Muscle of leg (tissue), 11 donors: ENCODE data around the gene PC. TPM values are rescaled to one million over a fixed set of nuclear protein-coding genes. Genes with fewer than 3 reads are reported as not detected.
A peak's percentile ranks its signal among the peaks of the same experiment; 100 is the strongest.
"Not testable (repeated sequence)": the region's sequence is repeated elsewhere in the genome, so short reads cannot be mapped to it uniquely, and the experiment has no call there.

Experiments used
- DNase-seq: peaks from one replicate; pipeline ENCODE4 v3.0.0; 2013
- H3K27ac ChIP-seq: one replicate; pipeline ENCODE4 v1.5.1; 2013; ENCODE audit warnings: mild to moderate bottlenecking, low read length, control low read depth
- H3K27me3 ChIP-seq: one replicate; pipeline ENCODE4 v1.6.1; 2013; ENCODE audit warnings: low read length; ENCODE audit not compliant: control insufficient read depth, insufficient read depth
- H3K36me3 ChIP-seq: one replicate; pipeline ENCODE4 v1.6.1; 2013; ENCODE audit warnings: low read length; ENCODE audit not compliant: control insufficient read depth, insufficient read depth
- H3K4me1 ChIP-seq: one replicate; pipeline ENCODE4 v1.6.1; 2013; ENCODE audit warnings: low read length; ENCODE audit not compliant: control insufficient read depth, insufficient read depth
- H3K4me3 ChIP-seq: one replicate; pipeline ENCODE4 v1.5.1; 2013; ENCODE audit warnings: low read length, control low read depth
- H3K9me3 ChIP-seq: replicated peaks from 2 replicates; pipeline ENCODE4 v1.6.1; 2013; ENCODE audit warnings: low read depth, low read length; ENCODE audit not compliant: control insufficient read depth
- WGBS: methylation state at CpG from one replicate; pipeline ENCODE4 v1.1.5; 2013; ENCODE audit warnings: missing lambda C conversion rate; ENCODE audit not compliant: insufficient coverage; 5-methylcytosine and 5-hydroxymethylcytosine counted together
- polyA plus RNA-seq, 8 donors: library from polyadenylated mRNA; unstranded; fragments of 120-200 nt; gene quantifications; one replicate each; pipeline versions ENCODE4 v1.2.1 to v1.2.3, GENCODE V29; 2013; ENCODE audit warnings: inconsistent platforms in 1 of 8, low replicate concordance in 1 of 8; ENCODE audit not compliant: insufficient read length in 8 of 8, insufficient read depth in 1 of 8
- total RNA-seq: library from RNA; stranded (reverse); fragments of 120-200 nt; gene quantifications from one replicate; pipeline ENCODE4 v1.2.4, GENCODE V29; 2013

PC gene
- total and polyA plus RNA-seq, 9 donors: 10.0 to 30.9 (median 18.8) TPM

DNA sequence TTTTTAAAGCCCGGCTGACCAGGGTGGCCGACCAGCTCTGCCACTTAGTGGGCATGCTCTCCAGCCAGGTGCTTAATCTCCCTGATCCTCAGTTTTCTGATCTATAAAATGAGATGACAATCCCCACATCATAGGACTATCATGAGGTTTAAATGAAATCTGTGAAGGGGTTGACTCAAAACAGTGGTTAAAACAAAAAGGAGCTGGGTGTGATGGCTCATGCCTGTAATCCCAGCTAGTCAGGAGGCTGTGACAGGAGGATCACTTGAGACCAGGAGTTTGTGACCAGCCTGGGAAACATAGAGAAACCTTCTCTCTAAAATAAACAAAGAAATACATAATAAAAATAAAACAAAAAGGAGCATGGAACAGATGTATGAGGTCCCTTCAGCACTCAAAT, 13.3 kb upstream of the PC start:
- DNase-seq: no peak
- WGBS: no CpG with 5 or more reads among the region's 2 CpGs
- no peaks in the 10 kb centered on the region for H3K36me3 ChIP-seq
- peaks cover 2% of the 10 kb centered on the region for H3K27me3 ChIP-seq
- no peak overlapping the region for H3K27ac ChIP-seq
- H3K4me3 ChIP-seq: no peak overlapping the region
- peaks cover 6% of the 10 kb centered on the region for H3K4me1 ChIP-seq
- H3K9me3 ChIP-seq: no peaks in the 10 kb centered on the region

DNA sequence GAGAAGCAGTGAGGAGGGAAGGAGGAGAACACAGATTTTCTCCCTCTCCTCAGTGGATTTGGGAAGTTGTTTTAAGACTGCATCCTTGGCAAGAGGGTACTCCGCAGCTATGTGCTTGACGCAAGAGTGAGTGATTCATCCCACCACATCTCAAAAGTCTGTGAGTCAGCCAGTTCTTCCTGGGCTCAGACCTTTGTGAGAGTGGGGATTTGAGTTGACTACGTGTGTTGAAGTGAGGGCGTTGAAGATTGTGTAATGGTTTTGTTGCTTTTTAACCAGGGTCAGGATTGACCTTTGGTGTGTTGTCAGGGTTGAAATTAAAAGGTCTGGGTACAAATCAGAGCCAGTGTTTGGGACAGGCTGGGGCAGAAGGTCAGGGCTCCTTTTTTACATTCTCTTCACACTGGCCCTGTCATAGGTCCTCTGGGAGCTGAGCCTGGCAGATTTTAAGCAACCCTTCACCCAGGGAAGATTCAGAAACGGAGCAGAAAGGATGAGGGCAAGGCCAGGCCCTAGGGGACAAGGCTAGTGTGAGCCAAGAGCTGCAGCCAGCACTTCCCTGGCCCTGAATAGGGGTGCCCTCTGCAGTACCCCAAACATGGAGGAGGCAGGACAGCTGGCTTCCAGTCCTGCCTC, 12.7 kb upstream of the PC start:
- no peak overlapping the region for H3K4me3 ChIP-seq

DNA sequence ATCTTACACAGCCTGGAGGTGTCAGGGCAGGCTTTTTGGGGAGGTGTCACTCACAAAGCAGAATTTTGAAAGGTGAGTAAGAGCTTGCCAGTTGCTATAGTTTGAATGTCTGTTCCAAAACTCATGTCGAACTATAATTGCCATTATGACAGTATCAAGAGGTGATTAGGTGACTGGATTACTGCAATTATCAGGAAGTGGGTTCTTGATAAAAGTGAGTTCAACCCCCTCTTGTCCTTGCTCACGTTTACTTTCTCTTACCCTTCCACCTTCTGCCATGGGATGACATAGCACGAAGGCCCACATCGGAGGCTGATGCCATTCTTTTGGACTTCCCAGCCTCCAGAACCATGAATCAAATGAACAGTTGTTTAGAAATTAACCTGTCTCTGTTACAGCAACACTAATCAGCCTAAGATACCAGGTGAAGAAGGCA, 12.2 kb upstream of the PC start:
- Histone ChIP-seq H3K27ac (no peak overlapping the region), H3K36me3 (no peaks in the 10 kb centered on the region), H3K27me3 (peaks cover under 1% of the 10 kb centered on the region), H3K4me3 (no peak overlapping the region), H3K9me3 (no peaks in the 10 kb centered on the region), H3K4me1 (peaks cover 6% of the 10 kb centered on the region)
- no CpG with 5 or more reads among the region's 4 CpGs for WGBS
- DNase-seq: no peak

More for the DNA sequence above, 12.7 kb upstream of the PC start:
- Histone ChIP-seq H3K4me1 (peaks cover 6% of the 10 kb centered on the region), H3K36me3 (no peaks in the 10 kb centered on the region), H3K9me3 (no peaks in the 10 kb centered on the region), H3K27ac (no peak overlapping the region), H3K27me3 (peaks cover 2% of the 10 kb centered on the region)
- 85% methylated on average over 2 of the region's 5 CpGs for WGBS
- DNase-seq: no peak

DNA sequence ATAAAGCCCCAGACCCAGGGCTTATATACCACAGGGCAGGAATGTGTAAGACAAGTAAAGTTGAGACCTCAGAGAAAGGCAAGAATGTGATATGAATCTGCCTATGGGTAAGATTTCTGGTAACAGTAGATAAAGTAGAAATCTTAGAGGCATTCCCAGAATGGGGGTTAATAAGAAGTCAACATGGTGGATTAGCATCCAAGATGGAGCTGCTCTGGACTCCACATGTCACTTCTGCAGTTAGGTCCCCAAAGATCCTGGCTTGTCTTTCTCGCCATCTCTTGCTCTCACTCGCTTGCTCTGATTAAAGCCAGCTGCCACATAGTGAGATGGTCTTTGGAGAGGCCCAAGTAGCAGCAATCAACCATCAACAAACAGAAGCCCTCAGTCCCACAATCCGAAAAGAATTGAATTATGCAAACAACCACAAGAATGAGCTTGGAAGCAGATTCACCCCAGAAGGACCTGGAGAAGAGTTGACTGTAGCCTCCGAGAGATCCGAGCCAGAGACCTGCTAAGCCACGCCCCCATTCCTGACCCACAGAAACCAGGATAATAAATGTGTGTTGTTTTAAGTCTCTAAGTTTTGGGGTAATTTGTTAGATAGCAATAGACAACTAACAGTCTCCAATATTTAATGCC, 11.5 kb upstream of the PC start:
- Histone ChIP-seq H3K36me3 (no peaks in the 10 kb centered on the region), H3K4me3 (no peak overlapping the region), H3K27me3 (no peaks in the 10 kb centered on the region), H3K27ac (no peak overlapping the region), H3K4me1 (peaks cover 9% of the 10 kb centered on the region), H3K9me3 (no peaks in the 10 kb centered on the region)
- 70% methylated on average over 2 of the region's 6 CpGs for WGBS
- no peak for DNase-seq

DNA sequence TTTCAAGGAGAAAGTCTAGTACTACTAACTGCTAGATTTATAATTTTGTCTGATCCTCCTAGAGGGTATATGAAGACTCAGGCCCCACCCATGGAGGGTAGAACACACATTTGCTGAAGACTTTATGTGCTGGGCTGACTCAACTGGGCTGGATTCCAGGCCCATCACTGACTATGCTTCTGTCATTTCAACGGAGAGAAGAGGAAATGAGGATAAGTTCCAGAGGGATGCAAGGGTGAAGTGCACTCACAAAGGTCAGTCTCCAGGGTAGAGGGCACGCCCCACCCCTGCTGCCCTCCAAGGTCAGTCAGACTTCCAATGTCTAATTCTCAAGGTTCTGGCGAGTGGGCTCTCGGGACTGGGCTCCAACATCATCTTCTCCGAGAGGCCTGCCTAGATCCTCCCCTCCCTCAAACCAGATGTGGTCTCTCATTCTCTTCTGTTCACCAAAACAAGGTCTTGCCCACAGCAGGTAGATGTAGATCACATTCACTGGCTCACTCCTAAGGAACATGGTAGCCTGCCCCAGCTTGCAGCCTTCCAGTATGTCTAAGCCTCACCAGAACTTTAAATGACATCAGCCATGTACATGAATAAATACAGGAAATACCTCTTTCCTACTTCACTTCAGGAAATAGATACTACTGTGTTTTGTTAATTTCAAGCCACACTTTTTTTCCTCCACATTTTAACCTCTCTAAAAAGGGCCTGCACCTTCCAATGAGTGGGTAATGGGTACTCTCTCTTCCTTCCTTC, 9.7 kb upstream of the PC start:
- no peaks in the 10 kb centered on the region for H3K36me3 ChIP-seq
- H3K4me1 ChIP-seq: peaks cover 10% of the 10 kb centered on the region
- peak; percentile 29 for DNase-seq
- peak overlapping the region; percentile 59 for H3K27ac ChIP-seq
- H3K27me3 ChIP-seq: no peaks in the 10 kb centered on the region
- no peak overlapping the region for H3K4me3 ChIP-seq
- WGBS: 64% methylated on average over 5 of the region's 5 CpGs
- no peaks in the 10 kb centered on the region for H3K9me3 ChIP-seq

DNA sequence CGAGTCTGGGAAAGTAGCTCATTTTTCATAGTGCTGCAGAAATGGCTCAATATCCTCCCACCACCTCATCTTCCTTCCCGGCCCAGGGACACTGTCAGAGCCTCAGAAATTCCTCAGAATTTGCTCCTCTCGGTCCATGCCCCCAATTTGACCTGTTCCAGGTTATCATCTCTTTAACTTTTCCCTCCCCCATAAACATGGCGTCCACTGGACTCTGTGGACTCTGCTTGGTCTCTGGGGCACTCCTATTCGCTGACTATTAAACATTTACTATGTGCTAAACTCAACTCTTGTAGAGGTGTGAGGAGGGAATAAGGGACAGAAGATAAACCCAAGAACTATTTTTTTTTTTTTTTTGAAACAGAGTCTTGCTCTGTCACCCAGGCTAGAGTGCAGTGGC, 8.2 kb upstream of the PC start:
- H3K4me1 ChIP-seq: peaks cover 10% of the 10 kb centered on the region
- 58% methylated on average over 3 of the region's 5 CpGs for WGBS
- no peak overlapping the region for H3K4me3 ChIP-seq
- H3K36me3 ChIP-seq: no peaks in the 10 kb centered on the region
- DNase-seq: no peak
- H3K27me3 ChIP-seq: no peaks in the 10 kb centered on the region
- no peaks in the 10 kb centered on the region for H3K9me3 ChIP-seq
- no peak overlapping the region for H3K27ac ChIP-seq

DNA sequence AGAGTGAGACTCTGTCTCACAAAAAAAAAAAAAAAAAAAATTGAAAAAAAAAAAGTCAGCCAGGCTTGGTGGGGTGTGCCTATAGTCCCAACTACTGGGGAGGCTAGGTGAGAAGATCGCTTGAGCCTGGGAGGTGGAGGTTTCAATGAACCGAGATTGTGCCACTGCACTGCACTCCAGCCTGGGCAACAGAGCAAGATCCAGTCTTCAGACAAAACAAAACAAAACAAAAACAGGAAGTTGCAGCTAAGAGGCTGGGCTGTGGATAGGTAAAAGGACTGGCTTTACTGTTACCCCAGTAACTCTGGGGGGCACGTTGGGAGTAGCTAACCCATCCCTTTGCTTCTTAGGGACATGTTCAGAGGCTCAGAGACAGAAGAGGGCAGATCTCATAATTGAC, 6.3 kb upstream of the PC start:
- no peak for DNase-seq
- WGBS: 100% methylated on average over 1 of the region's 3 CpGs
- peaks cover 10% of the 10 kb centered on the region for H3K4me1 ChIP-seq

DNA sequence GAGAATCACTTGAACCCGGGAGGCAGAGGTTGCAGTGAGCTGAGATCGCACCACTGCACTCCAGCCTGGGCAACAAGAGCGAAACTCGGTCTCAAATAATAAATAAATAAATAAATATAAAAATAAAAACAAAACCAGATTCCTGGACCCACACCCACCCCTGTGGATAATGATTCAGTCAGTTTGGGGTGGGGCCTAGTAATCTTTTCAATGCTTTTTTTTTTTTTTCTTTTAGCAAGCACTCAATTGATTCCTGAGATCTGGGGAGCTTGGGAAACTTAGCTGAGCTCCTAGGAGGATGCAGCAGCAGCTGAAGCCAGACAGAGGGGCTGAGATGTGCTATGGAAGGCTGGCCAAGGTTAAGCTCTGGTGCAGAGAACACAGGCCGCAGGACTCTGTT, 4.6 kb upstream of the PC start:
- Histone ChIP-seq H3K36me3 (no peaks in the 10 kb centered on the region), H3K4me1 (peaks cover 16% of the 10 kb centered on the region), H3K9me3 (no peaks in the 10 kb centered on the region), H3K27ac (no peak overlapping the region), H3K27me3 (no peaks in the 10 kb centered on the region), H3K4me3 (no peak overlapping the region)
- DNase-seq: no peak
- 71% methylated on average over 1 of the region's 5 CpGs for WGBS

More for the DNA sequence above, 6.3 kb upstream of the PC start:
- no peaks in the 10 kb centered on the region for H3K36me3 ChIP-seq
- H3K27ac ChIP-seq: no peak overlapping the region
- no peak overlapping the region for H3K4me3 ChIP-seq
- no peaks in the 10 kb centered on the region for H3K27me3 ChIP-seq
- no peaks in the 10 kb centered on the region for H3K9me3 ChIP-seq

DNA sequence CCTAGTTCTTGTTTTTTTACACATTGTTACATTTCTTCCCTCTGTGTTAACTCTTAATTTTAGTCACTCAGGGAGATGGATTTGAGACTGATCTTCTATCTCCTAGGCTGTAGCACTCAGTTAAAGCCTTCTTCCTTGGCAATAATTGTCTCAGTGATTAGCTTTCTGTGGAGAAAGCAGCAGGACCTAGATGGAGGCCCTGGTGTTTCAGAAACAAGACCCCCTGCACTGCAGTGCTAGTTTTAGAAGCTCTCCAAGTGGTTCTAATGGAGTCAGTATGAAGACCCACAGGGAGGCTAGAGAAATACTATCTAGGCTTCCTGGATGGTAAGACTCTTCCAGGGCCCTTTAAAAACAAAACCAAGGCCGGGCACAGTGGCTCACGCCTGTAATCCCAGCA, 4.1 kb upstream of the PC start:
- H3K36me3 ChIP-seq: no peaks in the 10 kb centered on the region
- no peaks in the 10 kb centered on the region for H3K27me3 ChIP-seq
- peaks cover 17% of the 10 kb centered on the region for H3K4me1 ChIP-seq
- H3K4me3 ChIP-seq: no peak overlapping the region
- H3K27ac ChIP-seq: no peak overlapping the region
- WGBS: no CpG with 5 or more reads among the region's 2 CpGs
- no peaks in the 10 kb centered on the region for H3K9me3 ChIP-seq
- DNase-seq: no peak

DNA sequence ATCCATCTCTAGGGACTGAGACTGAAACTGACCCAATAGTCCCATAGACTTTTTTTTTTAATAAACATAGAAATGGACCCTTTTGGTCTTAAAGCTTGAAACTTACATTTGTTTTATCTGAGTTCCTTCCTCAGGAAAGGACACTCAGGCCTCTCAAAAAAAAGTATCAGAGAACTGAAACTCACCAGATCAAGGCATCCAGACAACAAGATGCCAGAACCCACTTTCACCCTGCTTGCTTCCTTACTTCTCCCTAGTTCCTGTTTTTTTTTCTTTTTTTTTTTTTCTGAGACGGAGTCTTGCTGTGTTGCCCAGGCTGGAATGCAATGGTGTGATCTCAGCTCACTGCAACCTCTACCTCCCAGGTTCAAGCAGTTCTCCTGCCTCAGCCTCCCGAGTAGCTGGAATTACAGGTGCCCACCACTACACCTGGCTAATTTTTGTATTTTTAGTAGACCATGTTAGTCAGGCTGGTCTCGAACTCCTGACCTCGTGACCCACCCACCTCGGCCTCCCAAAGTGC, 3.6 kb upstream of the PC start:
- not testable (repeated sequence) for H3K4me3 ChIP-seq, DNase-seq, H3K27ac ChIP-seq, H3K36me3 ChIP-seq, H3K27me3 ChIP-seq, H3K9me3 ChIP-seq
- peaks cover 19% of the 10 kb centered on the region for H3K4me1 ChIP-seq
- no CpG with 5 or more reads among the region's 5 CpGs for WGBS
